NT2/D1 (cell line): Measurements from ENCODE around the gene SLC48A1.

ENCODE experiments used
- DNase-seq: peaks from one replicate; pipeline ENCODE4 v3.0.0-alpha.2; 2011; ENCODE audit warnings: low read depth, low spot score
- H3K27me3 ChIP-seq: 2 replicates; pipeline ENCODE4 v1.6.0; 2011; ENCODE audit warnings: mild to moderate bottlenecking; ENCODE audit not compliant: insufficient read length, insufficient read depth
- H3K36me3 ChIP-seq: 2 replicates; pipeline ENCODE4 v1.6.1; 2011; ENCODE audit warnings: mild to moderate bottlenecking, low read length, mixed read lengths; ENCODE audit not compliant: insufficient read depth, insufficient read length
- H3K4me1 ChIP-seq: 2 replicates; pipeline ENCODE4 v1.5.1; 2011; ENCODE audit not compliant: insufficient read depth, insufficient read length
- H3K4me3 ChIP-seq: 2 replicates; pipeline ENCODE4 v1.5.1; 2011; ENCODE audit warnings: low read depth; ENCODE audit not compliant: insufficient read length
- H3K9ac ChIP-seq: 2 replicates; pipeline ENCODE4 v1.6.0; 2011; ENCODE audit warnings: low read depth; ENCODE audit not compliant: insufficient read length
- H3K9me3 ChIP-seq: 2 replicates; pipeline ENCODE4 v1.5.1; 2011; ENCODE audit warnings: mild to moderate bottlenecking, low read length; ENCODE audit not compliant: insufficient read depth
- SUZ12 ChIP-seq: IDR thresholded peaks from 2 replicates; pipeline ENCODE4 v1.6.1; 2011; ENCODE audit not compliant: insufficient read length, insufficient read depth; ENCODE audit errors: extremely low read depth
- YY1 ChIP-seq: IDR thresholded peaks from 2 replicates; pipeline ENCODE4 v1.6.1; 2011; ENCODE audit not compliant: insufficient read length, insufficient read depth
- ZNF274 ChIP-seq: IDR thresholded peaks from 2 replicates; pipeline ENCODE4 v1.6.1; 2011; ENCODE audit warnings: mild to moderate bottlenecking, low read depth, low read length

The SLC48A1 gene

GRCh38 chr12:47773062-47773857 lies at the start of gene SLC48A1:
Gene SLC48A1, plus strand, starts transcription at chr12:47773238. Its CDS starts 67 bp downstream, at chr12:47773305.
- Histone ChIP-seq H3K4me3 (peak within 1 kb of the TSS; percentile 53), H3K36me3 (no peaks in the 10 kb centered on the region), H3K9ac (peak within 1 kb of the TSS; percentile 69), H3K9me3 (no peaks in the 10 kb centered on the region), H3K4me1 (peaks cover 21% of the 10 kb centered on the region), H3K27me3 (peaks cover 34% of the 10 kb centered on the region)
- TF ChIP-seq YY1 (no peak), SUZ12 (no peak), ZNF274 (no peak)
- DNase-seq: peak; percentile 57

- H3K36me3 ChIP-seq: no peaks in the 10 kb centered on the region
- DNase-seq: no peak
- TF ChIP-seq SUZ12 (no peak), ZNF274 (no peak), YY1 (no peak)
- H3K27me3 ChIP-seq: no peaks in the 10 kb centered on the region
- H3K4me3 ChIP-seq: no peak within 1 kb of the TSS
- H3K4me1 ChIP-seq: peaks cover 6% of the 10 kb centered on the region
- H3K9me3 ChIP-seq: no peaks in the 10 kb centered on the region
- H3K9ac ChIP-seq: no peak within 1 kb of the TSS
These were observed 47.8 kb upstream of the SLC48A1 start, which contains the start of gene ENDOU for GRCh38 chr12:47725091-47725772. Gene ENDOU, minus strand, starts transcription at chr12:47725490. Its CDS starts 77 bp downstream, at chr12:47725413.

DNA sequence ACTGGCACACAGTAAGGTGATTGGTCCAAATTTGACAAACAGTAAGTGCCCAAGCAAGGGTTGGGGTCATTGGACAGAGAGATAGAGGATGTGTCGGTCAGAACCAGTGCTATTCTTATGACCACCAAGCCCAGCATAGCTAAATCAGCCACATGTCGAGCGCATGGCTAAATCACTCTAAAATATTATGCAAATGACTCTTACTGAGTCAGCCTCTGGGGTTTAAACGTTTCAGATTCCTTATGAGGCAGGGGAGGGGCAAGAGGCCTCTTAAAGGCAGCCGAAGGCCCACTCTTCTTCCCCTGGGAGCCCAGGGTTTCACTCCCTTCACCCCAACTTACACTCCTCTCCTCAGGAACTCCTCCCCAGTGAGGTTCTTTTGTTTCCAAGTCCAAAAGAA lies 47.1 kb upstream of the SLC48A1 start:
- TF ChIP-seq ZNF274 (no peak), SUZ12 (no peak), YY1 (no peak)
- Histone ChIP-seq H3K4me1 (peaks cover 7% of the 10 kb centered on the region), H3K36me3 (no peaks in the 10 kb centered on the region), H3K9ac (no peak overlapping the region), H3K27me3 (no peaks in the 10 kb centered on the region), H3K4me3 (no peak overlapping the region), H3K9me3 (no peaks in the 10 kb centered on the region)
- DNase-seq: no peak

GRCh38 chr12:47729233-47729632 lies 43.8 kb upstream of the SLC48A1 start:
- no peak for DNase-seq

DNA sequence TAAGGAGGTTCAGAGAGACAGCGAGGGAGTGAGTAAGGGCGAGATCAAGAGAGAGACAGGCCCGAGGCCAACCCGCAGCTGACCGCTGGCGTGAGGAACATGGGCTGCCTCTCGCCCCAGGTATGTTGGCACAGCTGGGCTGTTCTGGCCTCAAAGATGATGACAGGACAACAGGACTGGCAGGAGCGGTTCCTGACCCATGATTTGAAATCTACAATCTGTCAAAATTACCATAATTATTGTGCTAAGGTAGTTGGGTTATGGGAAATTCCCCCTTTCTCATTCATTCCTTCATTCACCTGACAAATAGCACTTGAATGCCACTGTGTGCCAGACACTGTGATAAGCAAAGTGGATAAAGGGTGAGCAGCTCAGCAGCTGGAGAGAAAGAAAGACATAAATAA lies 42.7 kb upstream of the SLC48A1 start:
- no peak for TF ChIP-seq YY1
- no peak for TF ChIP-seq SUZ12
- TF ChIP-seq ZNF274: no peak
- DNase-seq: no peak
- no peak overlapping the region for H3K9ac ChIP-seq
- H3K4me3 ChIP-seq: no peak overlapping the region
- no peaks in the 10 kb centered on the region for H3K36me3 ChIP-seq
- peaks cover 14% of the 10 kb centered on the region for H3K4me1 ChIP-seq
- no peaks in the 10 kb centered on the region for H3K9me3 ChIP-seq
- H3K27me3 ChIP-seq: no peaks in the 10 kb centered on the region

More at GRCh38 chr12:47729233-47729632, 43.8 kb upstream of the SLC48A1 start:
- Histone ChIP-seq H3K4me1 (peaks cover 7% of the 10 kb centered on the region), H3K4me3 (no peak overlapping the region), H3K27me3 (no peaks in the 10 kb centered on the region), H3K9ac (no peak overlapping the region), H3K9me3 (no peaks in the 10 kb centered on the region), H3K36me3 (no peaks in the 10 kb centered on the region)
- no peak for TF ChIP-seq SUZ12
- no peak for TF ChIP-seq YY1
- TF ChIP-seq ZNF274: no peak

DNA sequence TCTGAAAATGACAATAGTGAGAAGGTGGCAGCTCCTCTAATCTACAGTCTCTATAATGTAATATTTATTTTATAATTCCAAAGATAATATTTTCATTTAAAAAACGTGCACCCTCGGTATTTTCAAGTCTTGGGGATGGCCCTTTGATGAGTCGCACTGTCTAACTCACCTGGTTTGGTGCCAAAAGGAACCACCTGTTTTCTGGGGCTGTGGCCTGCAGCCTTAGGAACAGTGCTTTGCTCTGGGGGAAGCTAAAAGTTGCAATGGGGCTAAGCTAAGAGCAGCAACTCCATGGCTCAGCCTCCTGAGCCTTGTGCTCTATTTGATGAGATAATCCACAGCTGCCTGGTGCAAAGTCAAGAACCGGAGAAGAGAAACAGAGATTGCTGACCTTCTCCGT lies 41.3 kb upstream of the SLC48A1 start:
- H3K4me1 ChIP-seq: peaks cover 27% of the 10 kb centered on the region
- H3K36me3 ChIP-seq: no peaks in the 10 kb centered on the region
- no peak for DNase-seq
- TF ChIP-seq ZNF274 (no peak), YY1 (no peak), SUZ12 (no peak)
- H3K9me3 ChIP-seq: no peaks in the 10 kb centered on the region
- no peak overlapping the region for H3K4me3 ChIP-seq
- H3K27me3 ChIP-seq: no peaks in the 10 kb centered on the region
- no peak overlapping the region for H3K9ac ChIP-seq

DNA sequence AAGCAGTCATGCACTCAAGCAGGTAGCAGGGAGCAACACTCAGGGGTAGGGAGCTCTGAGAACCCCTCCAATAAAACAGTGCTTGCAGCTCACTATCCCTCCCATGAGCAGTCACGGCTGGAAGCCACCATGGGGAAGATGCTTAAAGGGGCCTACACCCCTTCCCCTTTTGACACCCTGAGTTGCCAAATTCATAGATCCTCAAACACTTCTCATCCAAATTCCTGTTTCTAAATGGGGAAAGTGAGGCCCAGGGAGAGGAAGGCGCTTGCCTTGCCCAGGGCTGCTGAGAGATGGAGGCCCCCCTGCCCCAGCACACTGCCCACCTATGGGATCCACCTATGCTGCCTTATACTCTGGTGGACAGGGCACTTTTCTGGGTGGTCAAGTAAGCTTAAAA lies 40.5 kb upstream of the SLC48A1 start:
- TF ChIP-seq ZNF274 (no peak), SUZ12 (no peak), YY1 (no peak)

More for the DNA sequence above, 40.5 kb upstream of the SLC48A1 start:
- DNase-seq: no peak
- H3K27me3 ChIP-seq: no peaks in the 10 kb centered on the region
- H3K9me3 ChIP-seq: no peaks in the 10 kb centered on the region
- H3K36me3 ChIP-seq: no peaks in the 10 kb centered on the region
- no peak overlapping the region for H3K9ac ChIP-seq
- H3K4me1 ChIP-seq: peaks cover 30% of the 10 kb centered on the region
- no peak overlapping the region for H3K4me3 ChIP-seq
